ENCODE measurements around the gene GLIS1.

GLIS1 gene

DNA sequence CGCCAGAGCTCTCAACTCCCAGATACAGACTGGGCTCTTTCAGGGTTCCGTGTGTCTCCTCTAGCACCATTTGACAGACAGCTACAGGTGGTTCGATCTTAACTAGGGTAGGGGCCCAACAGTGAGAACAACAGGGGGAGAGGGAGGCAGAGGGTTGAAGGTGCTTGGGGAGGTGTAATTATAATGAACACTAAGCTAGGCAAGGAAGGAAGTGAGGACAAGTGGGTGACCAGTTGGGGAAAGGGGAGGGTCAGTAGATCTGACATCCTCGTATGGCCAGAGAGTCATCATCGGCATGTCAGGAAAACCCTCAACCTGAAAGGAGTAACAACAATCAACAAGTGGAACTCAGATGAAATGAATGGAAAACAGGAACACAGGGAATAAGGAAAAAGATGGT is 22.8 kb downstream of the GLIS1 start:
- DNase-seq, result no peak

DNA sequence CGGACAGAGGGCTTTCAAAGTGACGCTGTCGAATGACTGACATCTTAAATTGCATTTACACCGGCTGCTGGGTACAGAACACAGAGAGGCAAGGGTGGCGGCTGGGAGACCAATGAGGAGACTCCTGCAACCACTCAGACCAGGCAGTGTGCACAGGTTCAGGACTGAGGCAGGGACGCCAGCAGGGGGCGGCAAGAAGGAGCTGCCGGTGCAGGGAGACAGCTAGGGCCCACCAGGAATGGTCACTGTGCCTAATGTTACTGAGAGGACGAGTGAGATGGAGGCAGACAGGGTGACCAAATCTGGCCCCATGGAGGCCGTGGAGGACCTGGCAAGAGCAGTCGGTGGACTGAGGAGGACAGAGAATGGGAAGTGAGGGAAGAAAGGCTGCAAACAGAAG is 23.5 kb downstream of the GLIS1 start:
- no peak for DNase-seq

GRCh38 chr1:53712276-53712675 is 26.7 kb downstream of the GLIS1 start:
- no peak for DNase-seq

- no peak for DNase-seq
Measured at GRCh38 chr1:53710584-53710983, 28.4 kb downstream of the GLIS1 start.

- DNase-seq, result no peak
Measured at GRCh38 chr1:53708687-53709086, 30.3 kb downstream of the GLIS1 start.

- no peak for DNase-seq
Measured at GRCh38 chr1:53706356-53706755, 32.6 kb downstream of the GLIS1 start.

GRCh38 chr1:53705446-53706096 is 33.4 kb downstream of the GLIS1 start:
- no peak for DNase-seq

DNA sequence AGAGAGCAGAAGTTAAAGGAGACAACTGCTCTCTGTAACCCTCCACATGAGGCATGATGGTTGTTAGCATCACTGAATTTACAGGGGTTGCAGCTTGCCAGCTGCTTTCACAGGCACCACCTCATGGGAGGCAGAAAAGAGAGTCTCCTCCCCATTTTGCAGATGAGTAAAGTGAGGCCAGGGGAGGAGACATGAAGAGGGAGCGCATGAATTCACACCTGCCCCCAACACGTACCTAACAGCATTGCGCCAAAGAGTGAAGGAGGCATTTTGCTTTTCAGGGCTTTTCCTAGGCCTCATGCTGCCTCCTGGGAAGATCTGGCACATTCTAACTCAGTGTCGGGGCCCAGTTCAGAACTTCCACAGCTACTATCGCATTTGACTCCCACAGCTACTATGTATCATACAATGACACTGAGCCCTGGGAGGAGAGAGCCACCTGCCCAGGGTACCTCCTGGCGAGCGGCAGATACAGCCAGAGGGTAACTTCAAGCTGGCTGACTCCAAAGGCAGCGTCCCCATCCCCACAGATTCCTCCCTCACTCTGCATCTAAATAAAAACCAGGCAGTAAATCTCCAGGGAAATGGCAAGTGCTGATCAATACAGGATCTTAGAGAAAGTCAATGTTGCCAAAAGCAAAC is 34.0 kb downstream of the GLIS1 start:
- DNase-seq, result no peak

GRCh38 chr1:53704304-53704703 is 34.7 kb downstream of the GLIS1 start:
- no peak for DNase-seq

DNA sequence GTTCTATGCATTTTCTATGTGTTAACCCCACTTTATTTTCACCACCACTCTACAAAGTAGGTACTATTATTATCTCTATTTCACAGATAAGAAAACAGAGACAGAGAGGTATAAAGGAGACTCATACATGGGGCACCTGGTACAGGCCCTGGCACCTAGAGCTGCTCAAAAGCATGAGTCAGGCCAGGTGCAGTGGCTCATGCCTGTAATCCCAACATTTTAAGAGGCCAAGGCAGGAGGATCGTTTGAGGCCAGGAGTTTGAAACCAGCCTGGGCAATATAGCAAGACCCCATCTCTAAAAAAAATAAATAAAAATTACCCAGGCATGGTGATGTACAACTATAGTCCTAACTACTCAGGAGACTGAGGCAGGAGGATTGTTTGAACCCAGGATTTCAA is 35.8 kb downstream of the GLIS1 start:
- no peak for DNase-seq

GRCh38 chr1:53702341-53702740 is 36.6 kb downstream of the GLIS1 start:
- no peak for DNase-seq

GRCh38 chr1:53700776-53701175 is 38.2 kb downstream of the GLIS1 start:
- DNase-seq, result no peak

DNA sequence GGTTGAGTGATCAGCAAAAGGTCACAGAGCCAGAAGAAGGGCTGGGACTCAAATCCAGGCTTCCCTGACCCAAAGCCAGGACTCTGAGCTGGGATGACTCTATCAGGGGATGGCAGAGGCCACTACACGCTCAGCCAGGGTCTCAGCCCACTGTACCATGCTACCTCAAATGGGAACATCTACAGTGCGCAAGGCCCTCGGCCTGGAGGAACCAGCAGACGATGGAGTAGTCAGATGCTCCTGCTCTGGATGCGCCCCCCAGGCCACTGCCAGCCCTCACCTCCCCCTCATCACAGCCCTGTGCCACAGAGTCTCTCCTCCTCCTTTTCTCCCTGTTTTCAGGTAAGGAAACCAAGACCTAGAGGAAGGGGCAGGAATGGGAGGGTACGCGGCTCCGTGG is 39.0 kb downstream of the GLIS1 start:
- DNase-seq, result no peak

GRCh38 chr1:53698384-53698980 is 40.5 kb downstream of the GLIS1 start:
- no peak for DNase-seq

DNA sequence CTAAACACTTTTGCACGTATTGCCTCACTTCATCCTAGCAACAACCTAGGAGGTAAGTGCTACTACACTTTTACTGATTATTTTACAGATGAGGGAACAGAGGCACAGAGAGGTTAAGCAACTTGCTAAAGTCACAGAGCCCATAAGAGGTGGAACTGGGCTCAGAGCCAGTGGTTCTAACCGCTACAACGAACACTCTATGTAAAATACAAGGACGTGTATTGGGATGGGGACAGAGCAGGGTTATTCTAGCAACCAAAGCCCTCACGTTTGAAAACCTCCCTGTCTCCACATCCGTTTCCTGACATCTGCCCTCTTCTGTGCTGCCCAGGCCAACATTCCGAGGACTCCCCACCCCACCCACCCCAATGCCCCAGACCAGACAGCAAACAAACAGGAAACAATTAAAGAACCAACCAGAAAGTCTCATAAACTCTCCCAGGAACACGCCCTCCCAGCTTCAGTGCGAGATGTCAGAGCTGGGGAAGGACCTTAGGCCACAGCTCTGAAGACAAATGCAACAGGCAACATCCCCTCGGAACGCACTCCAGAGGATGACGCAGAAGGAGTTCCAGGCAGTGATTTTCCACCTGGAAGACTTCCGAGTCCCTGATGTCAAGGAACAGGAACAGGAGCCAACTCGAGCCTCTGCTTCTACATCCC is 41.1 kb downstream of the GLIS1 start:
- no peak for DNase-seq

- no peak for DNase-seq
Measured at GRCh38 chr1:53696990-53697389, 42.0 kb downstream of the GLIS1 start.

GRCh38 chr1:53696571-53696970 is 42.4 kb downstream of the GLIS1 start:
- DNase-seq, result no peak

DNA sequence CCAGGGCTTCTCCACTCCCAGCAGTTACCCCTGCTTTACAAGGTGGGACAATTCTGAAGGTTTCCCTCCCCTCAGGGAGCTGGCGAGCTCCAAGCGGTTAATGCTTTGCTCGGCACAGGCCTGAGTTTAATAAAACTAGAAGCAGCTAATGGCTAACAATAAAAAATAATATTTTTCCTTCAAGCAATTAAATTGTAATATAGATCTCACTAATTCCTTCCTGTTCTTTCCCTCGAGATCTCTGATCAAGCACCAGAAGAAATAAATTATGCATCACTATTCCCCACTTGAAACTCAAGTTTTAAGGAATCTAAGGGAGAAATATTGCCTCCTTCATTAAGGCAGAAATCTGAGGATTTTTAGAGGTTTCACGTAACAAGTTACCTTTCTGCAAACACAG is 42.9 kb downstream of the GLIS1 start:
- DNase-seq, result no peak

GRCh38 chr1:53695116-53695515 is 43.8 kb downstream of the GLIS1 start:
- no peak for DNase-seq

GRCh38 chr1:53694718-53695091 is 44.3 kb downstream of the GLIS1 start:
- no peak for DNase-seq

- no peak for DNase-seq
Measured at GRCh38 chr1:53693773-53694717, 44.9 kb downstream of the GLIS1 start.

- no peak for DNase-seq
Measured at GRCh38 chr1:53693339-53693738, 45.6 kb downstream of the GLIS1 start.

- DNase-seq, result no peak
Measured at GRCh38 chr1:53691326-53691725, 47.6 kb downstream of the GLIS1 start.
